Measurements from ENCODE around the gene HRAS. TPM values are rescaled to one million over a fixed set of nuclear protein-coding genes. Genes with fewer than 3 reads are reported as not detected.

Gene HRAS
- total and polyA plus RNA-seq, 2 experiments from 2014 or later, result 49.6 to 97.8 TPM

- Histone ChIP-seq H3K27me3 (no peaks in the 10 kb centered on the region), H3K4me1 (ENCODE audit: low read depth) (peaks cover 6% of the 10 kb centered on the region), H3K9me3 (ENCODE audit: low read depth) (no peaks in the 10 kb centered on the region), H3K4me3 (no peak overlapping the region), H3K27ac (no peak overlapping the region), H3K36me3 (peaks cover 7% of the 10 kb centered on the region)
- TF ChIP-seq CTCF (IDR thresholded peaks at IDR 0.05; ENCODE audit: low read depth, low read length), result no peak
- no peak for DNase-seq (ENCODE audit: low read depth in 1 of 2, low spot score in 1 of 2)
These were observed 5.5 kb downstream of the HRAS start for GRCh38 chr11:529728-530411.

- Histone ChIP-seq H3K4me3 (no peak overlapping the region), H3K9me3 (ENCODE audit: low read depth) (no peaks in the 10 kb centered on the region), H3K27me3 (no peaks in the 10 kb centered on the region), H3K4me1 (ENCODE audit: low read depth) (no peaks in the 10 kb centered on the region), H3K36me3 (peaks cover 7% of the 10 kb centered on the region), H3K27ac (no peak overlapping the region)
- no peak for DNase-seq (ENCODE audit: low read depth in 1 of 2, low spot score in 1 of 2)
- TF ChIP-seq CTCF (IDR thresholded peaks at IDR 0.05; ENCODE audit: low read depth, low read length), result no peak
These were observed 6.3 kb downstream of the HRAS start for GRCh38 chr11:528815-529727.

GRCh38 chr11:528166-528814, 7.1 kb downstream of the HRAS start:
- Histone ChIP-seq H3K36me3 (peaks cover 7% of the 10 kb centered on the region), H3K27ac (no peak overlapping the region), H3K4me1 (ENCODE audit: low read depth) (no peaks in the 10 kb centered on the region), H3K9me3 (ENCODE audit: low read depth) (no peaks in the 10 kb centered on the region), H3K27me3 (no peaks in the 10 kb centered on the region), H3K4me3 (no peak overlapping the region)
- no peak for TF ChIP-seq CTCF (IDR thresholded peaks at IDR 0.05; ENCODE audit: low read depth, low read length)
- DNase-seq (ENCODE audit: low read depth in 1 of 2, low spot score in 1 of 2), result no peak

GRCh38 chr11:526192-526591, 9.2 kb downstream of the HRAS start:
- DNase-seq (ENCODE audit: low read depth in 1 of 2, low spot score in 1 of 2), result no peak
- Histone ChIP-seq H3K27me3 (no peaks in the 10 kb centered on the region), H3K9me3 (ENCODE audit: low read depth) (no peaks in the 10 kb centered on the region), H3K4me3 (no peak overlapping the region), H3K27ac (no peak overlapping the region), H3K4me1 (ENCODE audit: low read depth) (no peaks in the 10 kb centered on the region), H3K36me3 (no peaks in the 10 kb centered on the region)
- TF ChIP-seq CTCF (IDR thresholded peaks at IDR 0.05; ENCODE audit: low read depth, low read length), result no peak

GRCh38 chr11:521177-521688, 14.1 kb downstream of the HRAS start:
- H3K4me3 ChIP-seq, result no peak overlapping the region
- no peak for TF ChIP-seq CTCF (IDR thresholded peaks at IDR 0.05; ENCODE audit: low read depth, low read length)
- DNase-seq (ENCODE audit: low read depth in 1 of 2, low spot score in 1 of 2), result no peak

More at GRCh38 chr11:521177-521688, 14.1 kb downstream of the HRAS start:
- Histone ChIP-seq H3K27me3 (no peaks in the 10 kb centered on the region), H3K9me3 (ENCODE audit: low read depth) (no peaks in the 10 kb centered on the region), H3K36me3 (no peaks in the 10 kb centered on the region), H3K4me1 (ENCODE audit: low read depth) (no peaks in the 10 kb centered on the region), H3K27ac (no peak overlapping the region)

Data from cardiac muscle cell (in vitro differentiated cells and primary cell).